HCT116 (cell line): ENCODE data around the gene CNTFR. TPM values are rescaled to one million over a fixed set of nuclear protein-coding genes. Genes with fewer than 3 reads are reported as not detected.
"Not testable (repeated sequence)": the region's sequence is repeated elsewhere in the genome, so short reads cannot be mapped to it uniquely, and the experiment has no call there.

Experiments
- ATAC-seq: fragments of 200-7000 bp; cut with Tn5 transposase; 2 replicates; pipeline ENCODE4 v1.9.1; 2020; ENCODE audit warnings: mild to moderate bottlenecking, moderate library complexity
- BruUV-seq: library from RNA; stranded (reverse); fragments of 400-500 nt; replicated peaks from 2 replicates; lab custom pipeline; 2021; lab: Mats Ljungman, UMichigan
- CTCF ChIA-PET: fragments of 300-600 bp; sonication (Branson Sonifier 250); formaldehyde crosslinking; loops from one replicate; lab custom pipeline; 2021; ENCODE audit warnings: antibody characterized with exemption; lab: Charles Lee
- POLR2A ChIA-PET: fragments of 300-600, 350-600 bp; sonication (Branson Sonifier 250); formaldehyde crosslinking; loops from one replicate; lab custom pipeline; 2021; ENCODE audit warnings: antibody characterized with exemption; lab: Charles Lee
- RAD21 ChIA-PET, 2 experiments: fragments of 300-600 bp; sonication (Branson Sonifier 250); formaldehyde crosslinking; loops; one replicate each; lab custom pipeline; 2023; ENCODE audit warnings: low total read pairs in 2 of 2; ENCODE audit not compliant: uncharacterized antibody in 2 of 2, unreplicated experiment in 2 of 2, low non-redundant PET in 1 of 2; lab: Charles Lee
- DNase-seq: peaks from one replicate; pipeline ENCODE4 v3.0.0-alpha.2; 2010; ENCODE audit warnings: low read depth, low spot score
- H2AFZ ChIP-seq: fragments of 200-600 bp; shearing (Covaris generic), sonication (generic); 2 replicates; pipeline ENCODE4 v1.6.1; 2017; ENCODE audit warnings: low read depth, mixed run types, mixed read lengths, antibody characterized with exemption, low read length; ENCODE audit not compliant: poor library complexity, severe bottlenecking
- H3K27ac ChIP-seq: 2 replicates; pipeline ENCODE4 v1.5.1; 2012; ENCODE audit warnings: low read depth, low read length
- H3K27me3 ChIP-seq: fragments of 200-600 bp; sonication (generic); 2 replicates; pipeline ENCODE4 v1.6.1; 2016; ENCODE audit warnings: mixed run types, low read length, mixed read lengths; ENCODE audit not compliant: insufficient read depth
- H3K36me3 ChIP-seq, 2 experiments: fragments of 200-500 bp in 1 of 2; fragments of 200-600 bp in 1 of 2; sonication (Bioruptor generic) in 1 of 2; sonication (generic) in 1 of 2; 2 replicates each; pipeline versions ENCODE4 v1.5.1 to v1.6.1; 2014 to 2016; ENCODE audit warnings: low read length in 2 of 2, inconsistent platforms in 1 of 2, mixed read lengths in 1 of 2, mixed run types in 1 of 2; ENCODE audit not compliant: insufficient read depth in 2 of 2, control insufficient read depth in 1 of 2
- H3K4me1 ChIP-seq, 2 experiments: fragments of 200-600 bp in 1 of 2; sonication (generic) in 1 of 2; 2 replicates each; pipeline versions ENCODE4 v1.5.1 to v1.6.1; 2012 to 2017; ENCODE audit warnings: low read length in 2 of 2, inconsistent platforms in 1 of 2, mild to moderate bottlenecking in 1 of 2, mixed read lengths in 1 of 2, mixed run types in 1 of 2, moderate library complexity in 1 of 2; ENCODE audit not compliant: insufficient read depth in 2 of 2, control insufficient read depth in 1 of 2
- H3K4me2 ChIP-seq: fragments of 200-600 bp; sonication (generic); 2 replicates; pipeline ENCODE4 v1.6.1; 2017; ENCODE audit warnings: mixed run types, low read length, mixed read lengths
- H3K4me3 ChIP-seq, 2 experiments: fragments of 200-600 bp in 1 of 2; sonication (generic) in 1 of 2; replicated peaks in 1 of 2; 2 replicates each; pipeline ENCODE4 v1.5.1; 2011 to 2016; ENCODE audit warnings: low read length in 2 of 2, control low read depth in 1 of 2, low read depth in 1 of 2, mild to moderate bottlenecking in 1 of 2, mixed read lengths in 1 of 2, mixed run types in 1 of 2
- H3K79me2 ChIP-seq: fragments of 200-600 bp; sonication (generic); 2 replicates; pipeline ENCODE4 v1.6.1; 2017; ENCODE audit warnings: mild to moderate bottlenecking, mixed run types, low read length, moderate library complexity, mixed read lengths; ENCODE audit not compliant: insufficient read depth
- H3K9ac ChIP-seq: fragments of 200-600 bp; sonication (generic); 2 replicates; pipeline ENCODE4 v1.6.1; 2016; ENCODE audit warnings: low read length, mixed read lengths
- H3K9me2 ChIP-seq: fragments of 200-600 bp; sonication (generic), shearing (Covaris generic); 2 replicates; pipeline ENCODE4 v1.6.1; 2017; ENCODE audit warnings: mixed run types, mild to moderate bottlenecking, moderate library complexity; ENCODE audit not compliant: insufficient read depth
- H3K9me3 ChIP-seq, 2 experiments: fragments of 200-500 bp in 1 of 2; fragments of 200-600 bp in 1 of 2; sonication (Bioruptor generic) in 1 of 2; sonication (generic) in 1 of 2; 2 replicates each; pipeline ENCODE4 v1.6.1; 2014 to 2017; ENCODE audit warnings: low read length in 2 of 2, mixed read lengths in 2 of 2, inconsistent platforms in 1 of 2, low read depth in 1 of 2, mild to moderate bottlenecking in 1 of 2, mixed run types in 1 of 2, moderate library complexity in 1 of 2; ENCODE audit not compliant: control insufficient read depth in 1 of 2, insufficient read depth in 1 of 2
- H4K20me1 ChIP-seq: fragments of 200-600 bp; sonication (generic), shearing (Covaris generic); 2 replicates; pipeline ENCODE4 v1.6.1; 2017; ENCODE audit warnings: mixed run types, mild to moderate bottlenecking, moderate library complexity; ENCODE audit not compliant: insufficient read depth
- CEBPB ChIP-seq: IDR thresholded peaks from 2 replicates; pipeline ENCODE4 v1.6.1; 2012; ENCODE audit warnings: low read depth
- CTCF ChIP-seq, 3 experiments: fragments of 200-600 bp in 1 of 3; sonication (generic) in 1 of 3; IDR thresholded peaks in 2 of 3; conservative IDR thresholded peaks in 1 of 3; 2 replicates each; pipeline ENCODE4 v1.5.1; 2012 to 2017; ENCODE audit warnings: low read depth in 2 of 3, low read length in 2 of 3, antibody characterized with exemption in 1 of 3, borderline replicate concordance in 1 of 3, control low read depth in 1 of 3, mild to moderate bottlenecking in 1 of 3, mixed read lengths in 1 of 3, mixed run types in 1 of 3, moderate library complexity in 1 of 3; ENCODE audit not compliant: insufficient read depth in 1 of 3
- FOSL1 ChIP-seq: IDR thresholded peaks from 2 replicates; pipeline ENCODE4 v1.6.1; 2012; ENCODE audit warnings: low read depth
- SIN3A ChIP-seq: IDR thresholded peaks from 2 replicates; pipeline ENCODE4 v1.6.1; 2012; ENCODE audit warnings: low read depth
- SRF ChIP-seq: IDR thresholded peaks from 2 replicates; pipeline ENCODE4 v1.6.1; 2012; ENCODE audit warnings: low read depth
- YY1 ChIP-seq: IDR thresholded peaks from 2 replicates; pipeline ENCODE4 v1.6.1; 2011; ENCODE audit warnings: low read length, low read depth, moderate library complexity, mild to moderate bottlenecking; ENCODE audit not compliant: insufficient replicate concordance; ENCODE audit errors: extremely low read depth
- ZBTB33 ChIP-seq: IDR thresholded peaks from 2 replicates; pipeline ENCODE4 v1.6.1; 2011; ENCODE audit warnings: mild to moderate bottlenecking, low read length, moderate library complexity; ENCODE audit not compliant: insufficient replicate concordance; ENCODE audit errors: extremely low read depth
- intact Hi-C: fragments of 100-400 bp; cut with micrococcal nuclease; formaldehyde crosslinking; loops from 2 replicates; pipeline ENCODE4 v1.10.0; 2022
- total RNA-seq: library from RNA; stranded (reverse); gene quantifications from one replicate; pipeline ENCODE4 v1.2.1, GENCODE V29; 2021; ENCODE audit not compliant: unreplicated experiment
- TF ChIP-seq, protein P1 (sequence below): IDR thresholded peaks from 2 replicates; pipeline ENCODE4 v1.6.1; 2012; ENCODE audit warnings: low read depth
- TF ChIP-seq, protein P2 (sequence below): IDR thresholded peaks from 2 replicates; pipeline ENCODE4 v1.6.1; 2012

The CNTFR gene
- total RNA-seq, 1 experiment from 2014 or later, result not detected

DNA sequence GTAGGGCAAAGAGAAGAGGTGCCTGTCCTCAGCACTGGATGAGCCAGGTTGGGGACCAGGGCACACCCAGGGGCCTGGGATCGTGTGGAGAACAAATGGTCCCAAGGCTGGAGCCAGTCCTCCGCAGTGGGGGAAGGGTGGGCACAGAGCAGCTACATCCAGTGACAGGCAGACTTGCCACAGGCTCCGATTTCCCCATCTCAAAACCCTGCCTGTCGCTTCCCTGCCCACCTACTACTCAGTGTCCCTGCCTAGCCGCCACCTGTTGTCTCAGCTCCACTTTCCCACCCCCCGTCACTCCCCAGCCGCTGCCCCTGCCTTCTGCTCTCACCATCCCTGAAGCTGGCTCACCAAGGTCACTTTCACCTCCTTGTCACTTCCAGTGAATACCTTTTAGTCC lies 52.8 kb downstream of the CNTFR start (continued):
- no peak for TF ChIP-seq SIN3A
- TF ChIP-seq, all 23 proteins: peak for 0

DNA sequence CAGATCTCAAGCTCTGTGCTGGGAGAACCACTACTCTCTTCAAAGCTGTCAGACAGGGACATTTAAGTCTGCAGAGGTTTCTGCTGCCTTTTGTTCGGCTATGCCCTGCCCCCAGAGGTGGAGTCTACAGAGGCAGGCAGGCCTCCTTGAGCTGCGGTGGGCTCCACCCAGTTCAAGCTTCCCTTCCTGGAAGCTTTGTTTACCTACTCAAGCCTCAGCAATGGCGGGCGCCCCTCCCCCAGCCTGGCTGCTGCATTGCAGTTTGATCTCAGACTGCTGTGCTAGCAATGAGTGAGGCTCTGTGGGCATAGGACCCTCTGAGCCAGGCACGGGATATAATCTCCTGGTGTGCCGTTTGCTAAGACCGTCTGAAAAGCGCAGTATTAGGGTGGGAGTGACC lies 57.5 kb downstream of the CNTFR start:
- POLR2A ChIA-PET, H3K36me3 ChIP-seq, H3K27ac ChIP-seq, H3K9me2 ChIP-seq, H3K9ac ChIP-seq, H2AFZ ChIP-seq, H3K4me2 ChIP-seq, H3K4me1 ChIP-seq, ATAC-seq, intact Hi-C loops, BruUV-seq, RAD21 ChIA-PET, CTCF ChIA-PET, H3K9me3 ChIP-seq, H4K20me1 ChIP-seq, H3K4me3 ChIP-seq, DNase-seq, H3K79me2 ChIP-seq: not testable (repeated sequence)
- H3K27me3 ChIP-seq, result peaks cover 21% of the 10 kb centered on the region; the same call in 1 of the 2 replicates

DNA sequence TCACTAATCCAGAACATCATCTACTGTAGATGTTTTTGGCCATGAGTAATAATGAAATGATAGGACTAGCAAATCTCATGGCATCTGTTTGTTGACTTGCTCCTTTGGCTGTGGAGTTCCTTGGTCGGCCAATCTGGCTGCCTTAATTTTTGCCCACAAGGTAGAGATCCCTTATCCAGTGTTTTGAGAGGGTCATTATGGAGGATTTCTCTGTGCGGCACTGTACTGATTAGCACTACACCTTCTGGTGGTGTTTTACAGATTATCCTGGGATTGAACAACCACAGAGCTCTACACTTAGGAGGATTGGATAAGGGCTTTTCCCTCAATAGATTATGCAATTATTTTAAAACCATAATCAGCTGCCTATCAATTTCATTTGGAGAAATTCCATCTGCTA lies 63.5 kb downstream of the CNTFR start:
- no peak overlapping the region for H3K9ac ChIP-seq
- no TSS peak for BruUV-seq
- no peaks in the 10 kb centered on the region for H4K20me1 ChIP-seq
- TF ChIP-seq FOSL1, result no peak
- TF ChIP-seq SRF, result no peak
- no peak for TF ChIP-seq ZBTB33
- no peak for TF ChIP-seq CEBPB
- TF ChIP-seq YY1, result no peak
- TF ChIP-seq CTCF (IDR thresholded peaks at IDR 0.05 in 2 of 3, conservative IDR thresholded peaks at IDR 0.05 in 1 of 3; ENCODE audit: borderline replicate concordance in 1 of 3, insufficient read depth in 1 of 3, low read depth in 2 of 3, low read length in 2 of 3), result no peak
- TF ChIP-seq, protein P1, sequence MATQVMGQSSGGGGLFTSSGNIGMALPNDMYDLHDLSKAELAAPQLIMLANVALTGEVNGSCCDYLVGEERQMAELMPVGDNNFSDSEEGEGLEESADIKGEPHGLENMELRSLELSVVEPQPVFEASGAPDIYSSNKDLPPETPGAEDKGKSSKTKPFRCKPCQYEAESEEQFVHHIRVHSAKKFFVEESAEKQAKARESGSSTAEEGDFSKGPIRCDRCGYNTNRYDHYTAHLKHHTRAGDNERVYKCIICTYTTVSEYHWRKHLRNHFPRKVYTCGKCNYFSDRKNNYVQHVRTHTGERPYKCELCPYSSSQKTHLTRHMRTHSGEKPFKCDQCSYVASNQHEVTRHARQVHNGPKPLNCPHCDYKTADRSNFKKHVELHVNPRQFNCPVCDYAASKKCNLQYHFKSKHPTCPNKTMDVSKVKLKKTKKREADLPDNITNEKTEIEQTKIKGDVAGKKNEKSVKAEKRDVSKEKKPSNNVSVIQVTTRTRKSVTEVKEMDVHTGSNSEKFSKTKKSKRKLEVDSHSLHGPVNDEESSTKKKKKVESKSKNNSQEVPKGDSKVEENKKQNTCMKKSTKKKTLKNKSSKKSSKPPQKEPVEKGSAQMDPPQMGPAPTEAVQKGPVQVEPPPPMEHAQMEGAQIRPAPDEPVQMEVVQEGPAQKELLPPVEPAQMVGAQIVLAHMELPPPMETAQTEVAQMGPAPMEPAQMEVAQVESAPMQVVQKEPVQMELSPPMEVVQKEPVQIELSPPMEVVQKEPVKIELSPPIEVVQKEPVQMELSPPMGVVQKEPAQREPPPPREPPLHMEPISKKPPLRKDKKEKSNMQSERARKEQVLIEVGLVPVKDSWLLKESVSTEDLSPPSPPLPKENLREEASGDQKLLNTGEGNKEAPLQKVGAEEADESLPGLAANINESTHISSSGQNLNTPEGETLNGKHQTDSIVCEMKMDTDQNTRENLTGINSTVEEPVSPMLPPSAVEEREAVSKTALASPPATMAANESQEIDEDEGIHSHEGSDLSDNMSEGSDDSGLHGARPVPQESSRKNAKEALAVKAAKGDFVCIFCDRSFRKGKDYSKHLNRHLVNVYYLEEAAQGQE, result no peak
- TF ChIP-seq, protein P2, sequence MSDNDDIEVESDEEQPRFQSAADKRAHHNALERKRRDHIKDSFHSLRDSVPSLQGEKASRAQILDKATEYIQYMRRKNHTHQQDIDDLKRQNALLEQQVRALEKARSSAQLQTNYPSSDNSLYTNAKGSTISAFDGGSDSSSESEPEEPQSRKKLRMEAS, result no peak
- TF ChIP-seq, all 23 proteins: peak for 0
- no peak overlapping the region for H3K4me2 ChIP-seq
- no peaks in the 10 kb centered on the region for H3K9me2 ChIP-seq
- DNase-seq (no peak), ATAC-seq (no peak)
- ChIA-PET RAD21 (no interaction called here), POLR2A (no interaction called here), CTCF (no interaction called here)
- no peaks in the 10 kb centered on the region for H3K9me3 ChIP-seq
- peaks cover 8 to 17% of the 10 kb centered on the region in 2 experiments; a peak in 3 of 4 replicates for H3K4me1 ChIP-seq
- H3K4me3 ChIP-seq, result no peak overlapping the region
- H3K36me3 ChIP-seq, result no peaks in the 10 kb centered on the region
- intact Hi-C loops, result no loop called here
- H2AFZ ChIP-seq, result no peak overlapping the region
- H3K79me2 ChIP-seq, result no peaks in the 10 kb centered on the region
- no peak overlapping the region for H3K27ac ChIP-seq
- H3K27me3 ChIP-seq, result peaks cover 10% of the 10 kb centered on the region; the same call in 1 of the 2 replicates
